C4-2B (cell line): ENCODE results near the gene LRP1B.
"Not testable (repeated sequence)": the region's sequence is repeated elsewhere in the genome, so short reads cannot be mapped to it uniquely, and the experiment has no call there.

Experiments
- H3K27ac ChIP-seq: fragments of 450-650 bp; 2 replicates; pipeline ENCODE4 v1.5.1; 2017
- CTCF ChIP-seq: fragments of 450-650 bp; conservative IDR thresholded peaks from 2 replicates; pipeline ENCODE4 v1.5.1; 2017; ENCODE audit warnings: mild to moderate bottlenecking
- ZFX ChIP-seq: fragments of 450-650 bp; IDR thresholded peaks from 2 replicates; pipeline ENCODE4 v1.6.1; 2017

LRP1B gene

GRCh38 chr2:141820893-141821292, 309.9 kb downstream of the LRP1B start:
- TF ChIP-seq CTCF (no peak), ZFX (no peak)
- H3K27ac ChIP-seq, result no peak overlapping the region

- H3K27ac ChIP-seq, result not testable (repeated sequence)
Measured at GRCh38 chr2:141815320-141815719, 315.5 kb downstream of the LRP1B start.

GRCh38 chr2:141814150-141814549, 316.7 kb downstream of the LRP1B start:
- no peak overlapping the region for H3K27ac ChIP-seq
- TF ChIP-seq CTCF, result no peak
- no peak for TF ChIP-seq ZFX

GRCh38 chr2:141810148-141810547, 320.7 kb downstream of the LRP1B start:
- H3K27ac ChIP-seq, result no peak overlapping the region
- TF ChIP-seq ZFX (no peak), CTCF (no peak)

- TF ChIP-seq ZFX (no peak), CTCF (no peak)
- no peak overlapping the region for H3K27ac ChIP-seq
Measured at GRCh38 chr2:141806090-141806489, 324.7 kb downstream of the LRP1B start.

GRCh38 chr2:141805302-141805701, 325.5 kb downstream of the LRP1B start:
- TF ChIP-seq CTCF (no peak), ZFX (no peak)
- H3K27ac ChIP-seq, result no peak overlapping the region

GRCh38 chr2:141796449-141796848, 334.4 kb downstream of the LRP1B start:
- no peak overlapping the region for H3K27ac ChIP-seq
- TF ChIP-seq ZFX (no peak), CTCF (no peak)

GRCh38 chr2:141791521-141791920, 339.3 kb downstream of the LRP1B start:
- H3K27ac ChIP-seq, result no peak overlapping the region
- TF ChIP-seq CTCF, result no peak
